ENCODE data around the gene CDK5R2. TPM values are rescaled to one million over a fixed set of nuclear protein-coding genes. Genes with fewer than 3 reads are reported as not detected.

Gene CDK5R2
- total and polyA plus RNA-seq, 2 of the 13 experiments (the other 11 are each of a cell fraction or from before 2014, with no cell fraction given), result not detected

- intact Hi-C loops (cut with micrococcal nuclease; ENCODE audit: unreplicated experiment), result no loop called here
- Histone ChIP-seq H3K9me3 (ENCODE audit: low read length) (no peaks in the 10 kb centered on the region), H3K4me1 (ENCODE audit: insufficient read depth, low read length) (peaks cover 7% of the 10 kb centered on the region; the same call in 1 of the 2 replicates), H3K9ac (ENCODE audit: insufficient read depth, low read depth, low read length) (no peak overlapping the region), H3K4me2 (ENCODE audit: low read depth, low read length) (no peak overlapping the region), H3K36me3 (replicated peaks in 1 of 2; ENCODE audit: control insufficient read depth in 1 of 2, insufficient read depth in 2 of 2, low read length in 2 of 2) (no peaks in the 10 kb centered on the region), H2AFZ (ENCODE audit: low read length) (no peak overlapping the region), H3K4me3 (replicated peaks in 1 of 3; ENCODE audit: insufficient read depth in 1 of 3, low read depth in 2 of 3, low read length in 3 of 3) (no peak overlapping the region), H3K27ac (ENCODE audit: extremely low read length, insufficient read depth, low read length) (no peak overlapping the region), H3K79me2 (ENCODE audit: insufficient read depth, low read length) (no peaks in the 10 kb centered on the region), H4K20me1 (ENCODE audit: insufficient read depth, low read length) (no peaks in the 10 kb centered on the region; the same call in 1 of the 2 replicates), H3K27me3 (ENCODE audit: control insufficient read depth in 1 of 2, insufficient read depth in 2 of 2, low read length in 2 of 2) (peaks cover 16 to 51% of the 10 kb centered on the region in 2 experiments)
- ATAC-seq, result peak; percentile 95
- in situ Hi-C loops (cut with HindIII; ENCODE audit: extremely low pct_ligation_motif_present, low pct_unique_long_range_greater_than_20kb), result no loop called here
- CTCF ChIA-PET (ENCODE audit: low intra/inter-chr PET ratio, low total read pairs), result interaction anchor here (1.2 to 2.9 kb wide), 2 partner anchors 109 to 145 kb away, joined by 3 to 13 read pairs; no protein-coding TSS in a partner anchor
- POLR2A ChIA-PET, result no interaction called here
- FAIRE-seq, result peak; percentile 93
- DNase-seq (ENCODE audit: low spot score), result peak; percentile 37
- BruUV-seq (replicated peaks), result no TSS peak
- WGBS (ENCODE audit: low lambda C conversion rate), result 5% methylated on average over 6 of the region's 6 CpGs
- TF ChIP-seq BHLHE40 (IDR thresholded peaks at IDR 0.05; ENCODE audit: low read length), result 0 out of 2 replicates have a peak, but pooled peaks have one; percentile 14
- TF ChIP-seq FOXO1 (CRISPR knock-in tag; IDR thresholded peaks at IDR 0.05), result no peak
- no peak for TF ChIP-seq TBP (CRISPR knock-in tag; IDR thresholded peaks at IDR 0.05)
- 0 out of 2 replicates have a peak, but pooled peaks have one; percentile 55 for TF ChIP-seq ZNF318 (CRISPR knock-in tag; IDR thresholded peaks at IDR 0.05)
- TF ChIP-seq CTCF (CRISPR knock-in tag; IDR thresholded peaks at IDR 0.05), result peak; percentile 84
- no peak for TF ChIP-seq SMARCC2 (IDR thresholded peaks at IDR 0.05)
- TF ChIP-seq RAD21 (CRISPR knock-in tag; IDR thresholded peaks at IDR 0.05), result 0 out of 2 replicates have a peak, but pooled peaks have one; percentile 59
- TF ChIP-seq ZMYM3 (CRISPR knock-in tag; IDR thresholded peaks at IDR 0.05), result no peak
- peak; percentile 84 for TF ChIP-seq ZNF263 (CRISPR knock-in tag; IDR thresholded peaks at IDR 0.05)
- TF ChIP-seq ZNF572 (CRISPR knock-in tag; IDR thresholded peaks at IDR 0.05), result 0 out of 2 replicates have a peak, but pooled peaks have one; percentile 30
- TF ChIP-seq GTF3A (CRISPR knock-in tag; conservative IDR thresholded peaks at IDR 0.05), result no peak
- TF ChIP-seq ZNF749 (CRISPR knock-in tag; IDR thresholded peaks at IDR 0.05; ENCODE audit: borderline replicate concordance), result no peak
- no peak for TF ChIP-seq PCBP2 (optimal IDR thresholded peaks at IDR 0.05; ENCODE audit: low read depth, low read length, poor library complexity, severe bottlenecking)
- no peak for TF ChIP-seq YY1 (IDR thresholded peaks at IDR 0.05; ENCODE audit: insufficient read depth, insufficient replicate concordance, low read depth, low read length)
- peak; percentile 37; the same call in 1 of the 2 replicates for TF ChIP-seq SMC3 (IDR thresholded peaks at IDR 0.05; ENCODE audit: low read length)
- no peak for TF ChIP-seq SNAI1 (CRISPR knock-in tag; IDR thresholded peaks at IDR 0.05; ENCODE audit: borderline replicate concordance)
These were observed 50.8 kb downstream of the CDK5R2 start for GRCh38 chr2:219010162-219010756.
